ENCODE measurements around the gene RIMS4. TPM values are rescaled to one million over a fixed set of nuclear protein-coding genes. Genes with fewer than 3 reads are reported as not detected.
A peak's percentile ranks its signal among the peaks of the same experiment; 100 is the strongest.

RIMS4 gene
- total and polyA plus RNA-seq, 2 of the 13 experiments (the other 11 are each of a cell fraction or from before 2014, with no cell fraction given), result 0.01 to 0.07 TPM

DNA sequence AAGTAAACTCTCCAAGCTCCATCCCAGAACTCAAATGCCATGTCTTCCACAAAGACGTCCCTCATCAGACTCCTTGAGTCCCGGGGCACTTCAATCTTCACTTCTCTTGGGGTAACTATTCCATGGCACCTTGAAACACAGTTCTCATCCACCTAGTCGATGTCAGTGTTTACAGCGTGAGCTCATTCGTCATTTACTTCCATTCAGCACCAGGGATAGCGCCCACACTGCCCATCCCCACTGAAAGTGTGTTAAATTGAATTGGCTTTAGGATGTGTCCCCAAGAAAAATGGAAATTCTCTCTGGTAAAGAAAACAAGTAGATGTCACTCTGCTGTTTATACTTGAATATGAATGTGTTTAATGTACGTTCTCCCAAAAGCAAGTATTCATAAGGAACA lies 33.4 kb downstream of the RIMS4 start (continued):
- TF ChIP-seq, protein P1, sequence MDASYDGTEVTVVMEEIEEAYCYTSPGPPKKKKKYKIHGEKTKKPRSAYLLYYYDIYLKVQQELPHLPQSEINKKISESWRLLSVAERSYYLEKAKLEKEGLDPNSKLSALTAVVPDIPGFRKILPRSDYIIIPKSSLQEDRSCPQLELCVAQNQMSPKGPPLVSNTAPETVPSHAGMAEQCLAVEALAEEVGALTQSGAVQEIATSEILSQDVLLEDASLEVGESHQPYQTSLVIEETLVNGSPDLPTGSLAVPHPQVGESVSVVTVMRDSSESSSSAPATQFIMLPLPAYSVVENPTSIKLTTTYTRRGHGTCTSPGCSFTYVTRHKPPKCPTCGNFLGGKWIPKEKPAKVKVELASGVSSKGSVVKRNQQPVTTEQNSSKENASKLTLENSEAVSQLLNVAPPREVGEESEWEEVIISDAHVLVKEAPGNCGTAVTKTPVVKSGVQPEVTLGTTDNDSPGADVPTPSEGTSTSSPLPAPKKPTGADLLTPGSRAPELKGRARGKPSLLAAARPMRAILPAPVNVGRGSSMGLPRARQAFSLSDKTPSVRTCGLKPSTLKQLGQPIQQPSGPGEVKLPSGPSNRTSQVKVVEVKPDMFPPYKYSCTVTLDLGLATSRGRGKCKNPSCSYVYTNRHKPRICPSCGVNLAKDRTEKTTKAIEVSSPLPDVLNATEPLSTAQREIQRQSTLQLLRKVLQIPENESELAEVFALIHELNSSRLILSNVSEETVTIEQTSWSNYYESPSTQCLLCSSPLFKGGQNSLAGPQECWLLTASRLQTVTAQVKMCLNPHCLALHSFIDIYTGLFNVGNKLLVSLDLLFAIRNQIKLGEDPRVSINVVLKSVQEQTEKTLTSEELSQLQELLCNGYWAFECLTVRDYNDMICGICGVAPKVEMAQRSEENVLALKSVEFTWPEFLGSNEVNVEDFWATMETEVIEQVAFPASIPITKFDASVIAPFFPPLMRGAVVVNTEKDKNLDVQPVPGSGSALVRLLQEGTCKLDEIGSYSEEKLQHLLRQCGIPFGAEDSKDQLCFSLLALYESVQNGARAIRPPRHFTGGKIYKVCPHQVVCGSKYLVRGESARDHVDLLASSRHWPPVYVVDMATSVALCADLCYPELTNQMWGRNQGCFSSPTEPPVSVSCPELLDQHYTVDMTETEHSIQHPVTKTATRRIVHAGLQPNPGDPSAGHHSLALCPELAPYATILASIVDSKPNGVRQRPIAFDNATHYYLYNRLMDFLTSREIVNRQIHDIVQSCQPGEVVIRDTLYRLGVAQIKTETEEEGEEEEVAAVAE (CRISPR knock-in tag; IDR thresholded peaks at IDR 0.05; ENCODE audit: borderline replicate concordance), result peak; percentile 66; the same call in 1 of the 2 replicates
- no peak for TF ChIP-seq NCOR1 (IDR thresholded peaks at IDR 0.05; ENCODE audit: borderline replicate concordance, low read length)
- TF ChIP-seq KDM4B (CRISPR knock-in tag; IDR thresholded peaks at IDR 0.05), result no peak
- TF ChIP-seq SP1 (IDR thresholded peaks at IDR 0.05), result no peak
- TF ChIP-seq SP1 (CRISPR knock-in tag; IDR thresholded peaks at IDR 0.05), result no peak
- TF ChIP-seq, protein P2, sequence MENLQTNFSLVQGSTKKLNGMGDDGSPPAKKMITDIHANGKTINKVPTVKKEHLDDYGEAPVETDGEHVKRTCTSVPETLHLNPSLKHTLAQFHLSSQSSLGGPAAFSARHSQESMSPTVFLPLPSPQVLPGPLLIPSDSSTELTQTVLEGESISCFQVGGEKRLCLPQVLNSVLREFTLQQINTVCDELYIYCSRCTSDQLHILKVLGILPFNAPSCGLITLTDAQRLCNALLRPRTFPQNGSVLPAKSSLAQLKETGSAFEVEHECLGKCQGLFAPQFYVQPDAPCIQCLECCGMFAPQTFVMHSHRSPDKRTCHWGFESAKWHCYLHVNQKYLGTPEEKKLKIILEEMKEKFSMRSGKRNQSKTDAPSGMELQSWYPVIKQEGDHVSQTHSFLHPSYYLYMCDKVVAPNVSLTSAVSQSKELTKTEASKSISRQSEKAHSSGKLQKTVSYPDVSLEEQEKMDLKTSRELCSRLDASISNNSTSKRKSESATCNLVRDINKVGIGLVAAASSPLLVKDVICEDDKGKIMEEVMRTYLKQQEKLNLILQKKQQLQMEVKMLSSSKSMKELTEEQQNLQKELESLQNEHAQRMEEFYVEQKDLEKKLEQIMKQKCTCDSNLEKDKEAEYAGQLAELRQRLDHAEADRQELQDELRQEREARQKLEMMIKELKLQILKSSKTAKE (CRISPR knock-in tag; IDR thresholded peaks at IDR 0.05; ENCODE audit: borderline replicate concordance), result no peak
- no peak for TF ChIP-seq SIX1 (CRISPR knock-in tag; IDR thresholded peaks at IDR 0.05; ENCODE audit: borderline replicate concordance)
- TF ChIP-seq, protein P3, sequence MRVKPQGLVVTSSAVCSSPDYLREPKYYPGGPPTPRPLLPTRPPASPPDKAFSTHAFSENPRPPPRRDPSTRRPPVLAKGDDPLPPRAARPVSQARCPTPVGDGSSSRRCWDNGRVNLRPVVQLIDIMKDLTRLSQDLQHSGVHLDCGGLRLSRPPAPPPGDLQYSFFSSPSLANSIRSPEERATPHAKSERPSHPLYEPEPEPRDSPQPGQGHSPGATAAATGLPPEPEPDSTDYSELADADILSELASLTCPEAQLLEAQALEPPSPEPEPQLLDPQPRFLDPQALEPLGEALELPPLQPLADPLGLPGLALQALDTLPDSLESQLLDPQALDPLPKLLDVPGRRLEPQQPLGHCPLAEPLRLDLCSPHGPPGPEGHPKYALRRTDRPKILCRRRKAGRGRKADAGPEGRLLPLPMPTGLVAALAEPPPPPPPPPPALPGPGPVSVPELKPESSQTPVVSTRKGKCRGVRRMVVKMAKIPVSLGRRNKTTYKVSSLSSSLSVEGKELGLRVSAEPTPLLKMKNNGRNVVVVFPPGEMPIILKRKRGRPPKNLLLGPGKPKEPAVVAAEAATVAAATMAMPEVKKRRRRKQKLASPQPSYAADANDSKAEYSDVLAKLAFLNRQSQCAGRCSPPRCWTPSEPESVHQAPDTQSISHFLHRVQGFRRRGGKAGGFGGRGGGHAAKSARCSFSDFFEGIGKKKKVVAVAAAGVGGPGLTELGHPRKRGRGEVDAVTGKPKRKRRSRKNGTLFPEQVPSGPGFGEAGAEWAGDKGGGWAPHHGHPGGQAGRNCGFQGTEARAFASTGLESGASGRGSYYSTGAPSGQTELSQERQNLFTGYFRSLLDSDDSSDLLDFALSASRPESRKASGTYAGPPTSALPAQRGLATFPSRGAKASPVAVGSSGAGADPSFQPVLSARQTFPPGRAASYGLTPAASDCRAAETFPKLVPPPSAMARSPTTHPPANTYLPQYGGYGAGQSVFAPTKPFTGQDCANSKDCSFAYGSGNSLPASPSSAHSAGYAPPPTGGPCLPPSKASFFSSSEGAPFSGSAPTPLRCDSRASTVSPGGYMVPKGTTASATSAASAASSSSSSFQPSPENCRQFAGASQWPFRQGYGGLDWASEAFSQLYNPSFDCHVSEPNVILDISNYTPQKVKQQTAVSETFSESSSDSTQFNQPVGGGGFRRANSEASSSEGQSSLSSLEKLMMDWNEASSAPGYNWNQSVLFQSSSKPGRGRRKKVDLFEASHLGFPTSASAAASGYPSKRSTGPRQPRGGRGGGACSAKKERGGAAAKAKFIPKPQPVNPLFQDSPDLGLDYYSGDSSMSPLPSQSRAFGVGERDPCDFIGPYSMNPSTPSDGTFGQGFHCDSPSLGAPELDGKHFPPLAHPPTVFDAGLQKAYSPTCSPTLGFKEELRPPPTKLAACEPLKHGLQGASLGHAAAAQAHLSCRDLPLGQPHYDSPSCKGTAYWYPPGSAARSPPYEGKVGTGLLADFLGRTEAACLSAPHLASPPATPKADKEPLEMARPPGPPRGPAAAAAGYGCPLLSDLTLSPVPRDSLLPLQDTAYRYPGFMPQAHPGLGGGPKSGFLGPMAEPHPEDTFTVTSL (CRISPR knock-in tag; IDR thresholded peaks at IDR 0.05; ENCODE audit: borderline replicate concordance), result no peak
- TF ChIP-seq ZNF556 (CRISPR knock-in tag; IDR thresholded peaks at IDR 0.05; ENCODE audit: borderline replicate concordance), result no peak
- no peak for TF ChIP-seq ZNF451 (CRISPR knock-in tag; IDR thresholded peaks at IDR 0.05)
- TF ChIP-seq MBNL3 (CRISPR knock-in tag; conservative IDR thresholded peaks at IDR 0.05), result no peak
- no peak for TF ChIP-seq HMG20B (CRISPR knock-in tag; conservative IDR thresholded peaks at IDR 0.05)
- TF ChIP-seq, protein P4, sequence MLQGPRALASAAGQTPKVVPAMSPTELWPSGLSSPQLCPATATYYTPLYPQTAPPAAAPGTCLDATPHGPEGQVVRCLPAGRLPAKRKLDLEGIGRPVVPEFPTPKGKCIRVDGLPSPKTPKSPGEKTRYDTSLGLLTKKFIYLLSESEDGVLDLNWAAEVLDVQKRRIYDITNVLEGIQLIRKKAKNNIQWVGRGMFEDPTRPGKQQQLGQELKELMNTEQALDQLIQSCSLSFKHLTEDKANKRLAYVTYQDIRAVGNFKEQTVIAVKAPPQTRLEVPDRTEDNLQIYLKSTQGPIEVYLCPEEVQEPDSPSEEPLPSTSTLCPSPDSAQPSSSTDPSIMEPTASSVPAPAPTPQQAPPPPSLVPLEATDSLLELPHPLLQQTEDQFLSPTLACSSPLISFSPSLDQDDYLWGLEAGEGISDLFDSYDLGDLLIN (CRISPR knock-in tag; IDR thresholded peaks at IDR 0.05; ENCODE audit: borderline replicate concordance), result no peak
- TF ChIP-seq TOPORS (CRISPR knock-in tag; IDR thresholded peaks at IDR 0.05), result 0 out of 2 replicates have a peak, but pooled peaks have one; percentile 34
- TF ChIP-seq, protein P5, sequence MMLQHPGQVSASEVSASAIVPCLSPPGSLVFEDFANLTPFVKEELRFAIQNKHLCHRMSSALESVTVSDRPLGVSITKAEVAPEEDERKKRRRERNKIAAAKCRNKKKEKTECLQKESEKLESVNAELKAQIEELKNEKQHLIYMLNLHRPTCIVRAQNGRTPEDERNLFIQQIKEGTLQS (CRISPR knock-in tag; IDR thresholded peaks at IDR 0.05), result peak; percentile 29; the same call in 1 of the 2 replicates
- TF ChIP-seq, protein P6, sequence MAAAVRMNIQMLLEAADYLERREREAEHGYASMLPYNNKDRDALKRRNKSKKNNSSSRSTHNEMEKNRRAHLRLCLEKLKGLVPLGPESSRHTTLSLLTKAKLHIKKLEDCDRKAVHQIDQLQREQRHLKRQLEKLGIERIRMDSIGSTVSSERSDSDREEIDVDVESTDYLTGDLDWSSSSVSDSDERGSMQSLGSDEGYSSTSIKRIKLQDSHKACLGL (CRISPR knock-in tag; IDR thresholded peaks at IDR 0.05), result no peak
